HG02642 (cell line): ENCODE data around the gene LSAMP.

Experiments
- ATAC-seq: cut with Tn5 transposase; IDR thresholded peaks from one replicate; pipeline ENCODE4 v1.9.1; 2021; ENCODE audit warnings: mild to moderate bottlenecking; ENCODE audit not compliant: unreplicated experiment, poor library complexity

Gene LSAMP

DNA sequence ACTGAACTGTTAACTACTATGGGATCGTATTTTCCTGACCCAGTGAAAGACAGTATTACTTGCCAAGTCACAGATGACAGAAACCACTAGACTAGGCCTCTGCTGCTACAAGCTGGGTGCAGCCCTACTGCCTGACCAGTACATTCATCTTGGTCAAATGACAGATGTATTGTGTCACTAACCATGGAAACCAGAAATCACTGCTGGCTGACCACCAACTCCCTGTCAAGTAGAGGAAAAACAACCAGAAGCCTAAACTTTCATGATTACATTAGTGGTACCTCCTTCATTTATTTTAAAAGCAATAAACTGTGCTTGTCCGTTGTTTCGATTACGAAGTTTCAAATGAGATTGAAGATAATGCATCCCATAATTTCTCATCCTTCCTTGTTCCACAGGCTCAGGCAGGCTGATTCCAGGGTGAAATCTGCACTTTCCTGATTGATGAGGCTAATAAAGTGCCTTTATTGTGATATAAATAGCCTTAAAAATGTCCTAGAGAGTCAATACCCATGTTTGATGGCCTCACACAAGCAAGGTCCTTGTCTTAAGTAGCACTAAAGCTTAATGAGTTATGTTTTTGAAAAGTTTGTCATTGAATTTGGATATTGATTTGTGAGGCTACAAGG lies 309.7 kb downstream of the LSAMP start:
- no peak for ATAC-seq

- no peak for ATAC-seq
Observed at GRCh38 chr3:116129187-116129946, 315.9 kb downstream of the LSAMP start.

DNA sequence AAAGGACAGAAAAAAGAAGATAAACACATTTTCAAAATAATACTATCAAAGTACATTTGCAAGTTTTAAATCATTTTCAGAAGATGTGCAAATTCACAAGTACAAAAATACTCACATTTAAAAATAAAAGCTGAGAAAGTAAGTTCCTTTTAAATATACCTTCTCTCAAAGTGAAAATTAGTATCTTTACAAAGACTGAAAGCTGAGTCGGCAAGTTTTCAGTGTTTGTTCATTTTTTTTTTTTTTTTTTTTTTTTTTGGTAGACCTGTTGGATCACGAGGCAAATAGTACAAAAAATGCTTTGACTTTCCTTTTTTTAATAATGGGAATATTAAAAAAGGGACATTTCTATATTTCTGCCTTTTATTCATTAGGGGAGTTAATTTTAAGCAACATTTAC lies 317.8 kb downstream of the LSAMP start:
- ATAC-seq, result no peak

DNA sequence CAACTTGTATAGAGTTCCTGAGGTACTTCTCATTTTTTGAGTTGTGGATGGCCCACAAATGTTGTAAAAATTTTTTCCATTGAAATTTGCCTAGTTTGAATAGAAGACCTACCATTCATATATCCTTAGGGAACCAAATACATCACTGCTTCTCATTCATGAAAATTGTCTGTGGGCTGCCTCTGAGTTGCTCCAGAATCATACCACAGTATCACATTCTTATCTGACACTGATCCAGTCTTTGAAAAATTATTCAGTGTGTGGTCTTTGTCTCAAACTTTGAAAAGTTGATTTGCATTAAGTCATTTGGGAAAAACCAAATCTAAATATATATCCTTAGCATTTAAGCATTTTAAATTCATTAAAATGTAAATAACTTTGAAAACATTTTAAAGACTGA lies 321.1 kb downstream of the LSAMP start:
- ATAC-seq, result no peak

- ATAC-seq, result no peak
Observed at GRCh38 chr3:116118475-116119169, 326.7 kb downstream of the LSAMP start.

DNA sequence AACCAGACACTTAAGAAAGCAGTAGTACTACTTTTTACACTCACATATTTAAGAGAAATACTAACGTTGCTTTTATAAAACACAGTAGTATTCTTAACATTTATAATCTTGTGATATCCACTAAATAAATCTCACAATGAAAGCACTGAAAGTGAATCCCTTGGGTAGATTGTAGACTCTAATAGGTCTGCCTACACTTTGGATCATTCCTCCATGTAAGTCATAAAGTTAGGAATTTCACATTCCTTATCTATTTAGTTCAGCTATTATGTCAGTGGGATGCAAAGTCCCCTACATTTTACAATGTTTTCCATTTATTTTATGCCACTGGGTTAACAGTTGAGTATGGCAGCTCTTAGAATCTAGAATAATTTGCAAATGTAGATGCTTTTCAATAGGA lies 330.7 kb downstream of the LSAMP start:
- ATAC-seq, result no peak

DNA sequence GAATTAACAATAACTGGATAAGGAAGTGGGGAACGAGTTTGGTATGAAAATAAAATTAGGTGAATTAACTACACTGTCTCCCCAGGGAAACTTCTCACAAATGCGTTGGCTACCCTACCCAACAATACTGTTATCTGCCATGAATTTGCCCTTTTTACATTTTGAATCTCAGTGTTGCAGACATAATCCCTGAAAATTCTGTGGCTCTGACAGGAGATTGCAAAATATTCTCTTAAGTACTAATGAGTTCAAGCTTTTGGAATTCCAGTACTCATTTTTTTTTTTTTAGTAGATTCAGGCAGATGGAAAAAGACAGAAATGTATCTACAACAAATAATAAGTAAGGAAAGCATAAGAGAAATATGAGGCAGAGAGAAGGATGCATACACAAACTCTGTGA lies 332.6 kb downstream of the LSAMP start:
- ATAC-seq, result no peak

DNA sequence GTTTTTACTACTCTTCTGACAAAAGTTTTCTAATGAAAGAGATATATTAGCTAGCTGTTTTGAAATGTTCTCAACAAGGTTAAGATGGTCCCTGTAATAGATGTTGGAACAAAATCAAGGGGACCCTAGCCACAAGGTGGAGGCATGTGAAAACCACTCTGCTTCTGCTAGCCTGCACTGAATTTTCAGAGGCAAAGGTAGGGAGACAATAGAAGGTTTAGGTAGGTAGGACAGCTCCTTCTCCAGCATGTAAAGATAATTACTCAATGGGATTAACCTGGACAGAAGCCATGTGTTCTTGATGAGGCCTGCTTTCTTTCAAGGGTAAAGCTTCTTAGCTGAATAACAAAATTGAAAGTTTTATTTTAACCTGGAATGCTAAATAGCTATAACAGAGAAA lies 333.5 kb downstream of the LSAMP start:
- no peak for ATAC-seq

GRCh38 chr3:116103868-116104530 lies 341.3 kb downstream of the LSAMP start:
- no peak for ATAC-seq

DNA sequence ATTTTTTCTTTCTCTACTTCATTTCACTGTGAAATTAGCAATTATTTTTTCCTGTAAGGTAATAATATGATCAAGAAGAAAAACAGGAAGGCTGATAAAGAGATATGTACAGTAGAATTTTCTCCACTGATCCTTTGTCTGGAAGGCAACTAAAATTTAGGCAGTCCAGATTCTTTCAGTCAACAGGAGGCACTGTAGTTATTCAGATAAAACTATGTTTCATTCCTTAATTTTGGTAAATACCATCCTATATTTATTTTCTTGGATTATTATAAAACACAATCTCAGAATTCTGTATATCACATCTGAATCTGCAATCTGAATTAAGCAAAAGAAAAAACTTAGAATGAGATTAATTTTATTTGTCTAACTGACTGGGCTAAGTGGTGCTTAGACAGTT lies 343.2 kb downstream of the LSAMP start:
- ATAC-seq, result no peak

GRCh38 chr3:116097226-116097625 lies 348.1 kb downstream of the LSAMP start:
- no peak for ATAC-seq

- ATAC-seq, result no peak
Observed at GRCh38 chr3:116096631-116097030, 348.7 kb downstream of the LSAMP start.

- no peak for ATAC-seq
Observed at GRCh38 chr3:116093374-116093773, 351.9 kb downstream of the LSAMP start.

- ATAC-seq, result no peak
Observed at GRCh38 chr3:116087426-116087825, 357.9 kb downstream of the LSAMP start.

- no peak for ATAC-seq
Observed at GRCh38 chr3:116084999-116085791, 360.1 kb downstream of the LSAMP start.

- no peak for ATAC-seq
Observed at GRCh38 chr3:116083683-116084082, 361.6 kb downstream of the LSAMP start.

- no peak for ATAC-seq
Observed at GRCh38 chr3:116078561-116078960, 366.7 kb downstream of the LSAMP start.

- no peak for ATAC-seq
Observed at GRCh38 chr3:116077557-116077956, 367.7 kb downstream of the LSAMP start.

GRCh38 chr3:116077059-116077458 lies 368.2 kb downstream of the LSAMP start:
- ATAC-seq, result no peak
